22Rv1 (cell line): Measurements from ENCODE around the gene LGR6.
"Not testable (repeated sequence)": the region's sequence is repeated elsewhere in the genome, so short reads cannot be mapped to it uniquely, and the experiment has no call there.

ENCODE experiments used
- H3K27ac ChIP-seq: fragments of 450-650 bp; 2 replicates; pipeline ENCODE4 v1.5.1; 2017
- ZFX ChIP-seq: fragments of 450-650 bp; IDR thresholded peaks from 2 replicates; pipeline ENCODE4 v1.6.1; 2017; ENCODE audit warnings: antibody characterized with exemption, borderline replicate concordance
- TF ChIP-seq, protein P1 (sequence below): fragments of 450-650 bp; IDR thresholded peaks from 2 replicates; pipeline ENCODE4 v1.5.1; 2017; ENCODE audit warnings: mild to moderate bottlenecking

The LGR6 gene

DNA sequence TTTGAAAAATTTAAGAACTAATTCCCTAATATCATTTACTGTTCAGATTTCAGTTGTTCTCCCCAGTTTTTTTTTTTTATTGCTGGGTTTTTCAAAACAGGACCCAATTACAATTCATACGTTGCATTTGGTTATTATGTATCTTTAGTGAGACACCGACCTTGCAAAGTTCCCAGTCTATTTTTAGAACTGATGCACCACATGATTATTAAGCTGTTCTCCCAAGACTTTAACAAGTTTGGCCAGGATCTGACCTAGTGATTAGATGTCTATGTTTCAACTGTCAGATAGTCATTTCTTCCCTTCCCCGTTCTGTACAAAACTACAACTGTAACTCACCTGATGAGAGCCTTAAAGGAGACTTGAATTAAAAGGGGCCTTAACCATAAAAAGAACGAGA, 140.3 kb downstream of the LGR6 start:
- no peak overlapping the region for H3K27ac ChIP-seq
- no peak for TF ChIP-seq ZFX
- TF ChIP-seq, protein P1, sequence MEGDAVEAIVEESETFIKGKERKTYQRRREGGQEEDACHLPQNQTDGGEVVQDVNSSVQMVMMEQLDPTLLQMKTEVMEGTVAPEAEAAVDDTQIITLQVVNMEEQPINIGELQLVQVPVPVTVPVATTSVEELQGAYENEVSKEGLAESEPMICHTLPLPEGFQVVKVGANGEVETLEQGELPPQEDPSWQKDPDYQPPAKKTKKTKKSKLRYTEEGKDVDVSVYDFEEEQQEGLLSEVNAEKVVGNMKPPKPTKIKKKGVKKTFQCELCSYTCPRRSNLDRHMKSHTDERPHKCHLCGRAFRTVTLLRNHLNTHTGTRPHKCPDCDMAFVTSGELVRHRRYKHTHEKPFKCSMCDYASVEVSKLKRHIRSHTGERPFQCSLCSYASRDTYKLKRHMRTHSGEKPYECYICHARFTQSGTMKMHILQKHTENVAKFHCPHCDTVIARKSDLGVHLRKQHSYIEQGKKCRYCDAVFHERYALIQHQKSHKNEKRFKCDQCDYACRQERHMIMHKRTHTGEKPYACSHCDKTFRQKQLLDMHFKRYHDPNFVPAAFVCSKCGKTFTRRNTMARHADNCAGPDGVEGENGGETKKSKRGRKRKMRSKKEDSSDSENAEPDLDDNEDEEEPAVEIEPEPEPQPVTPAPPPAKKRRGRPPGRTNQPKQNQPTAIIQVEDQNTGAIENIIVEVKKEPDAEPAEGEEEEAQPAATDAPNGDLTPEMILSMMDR, result no peak

DNA sequence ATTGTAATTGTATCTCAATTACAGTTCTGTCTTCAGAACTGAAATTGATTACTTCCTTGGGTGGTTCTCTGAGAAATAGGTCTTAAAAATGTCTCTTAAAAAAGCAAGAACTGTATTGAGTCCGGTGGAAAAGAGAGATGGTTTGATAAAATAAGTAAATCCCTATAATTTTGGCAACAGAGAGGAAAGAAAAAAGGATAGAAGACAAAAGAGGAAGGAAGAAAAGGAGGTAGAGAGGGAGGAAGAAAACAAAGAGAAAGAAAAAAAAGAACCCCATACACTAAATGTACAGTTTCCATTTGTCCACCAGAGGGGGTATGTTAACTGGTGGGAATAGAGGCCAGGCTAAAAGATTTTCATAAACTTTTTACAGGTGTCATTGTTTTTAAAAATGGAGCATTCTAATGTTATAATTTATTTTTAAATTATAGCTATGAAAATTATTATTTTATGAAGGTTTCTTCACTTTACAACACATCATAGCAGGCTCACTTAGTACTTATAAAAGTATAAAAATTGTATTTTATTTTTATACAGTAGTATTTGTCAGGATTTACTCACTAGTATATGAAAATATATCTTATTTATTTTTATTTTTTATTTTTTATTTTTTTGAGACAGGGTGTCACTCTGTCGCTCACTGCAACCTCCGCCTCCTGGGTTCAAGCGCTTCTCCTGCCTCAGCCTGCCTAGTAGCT, 150.2 kb downstream of the LGR6 start:
- H3K27ac ChIP-seq, result peak overlapping the region; percentile 89
- TF ChIP-seq, protein P1, result peak; percentile 97
- no peak for TF ChIP-seq ZFX

DNA sequence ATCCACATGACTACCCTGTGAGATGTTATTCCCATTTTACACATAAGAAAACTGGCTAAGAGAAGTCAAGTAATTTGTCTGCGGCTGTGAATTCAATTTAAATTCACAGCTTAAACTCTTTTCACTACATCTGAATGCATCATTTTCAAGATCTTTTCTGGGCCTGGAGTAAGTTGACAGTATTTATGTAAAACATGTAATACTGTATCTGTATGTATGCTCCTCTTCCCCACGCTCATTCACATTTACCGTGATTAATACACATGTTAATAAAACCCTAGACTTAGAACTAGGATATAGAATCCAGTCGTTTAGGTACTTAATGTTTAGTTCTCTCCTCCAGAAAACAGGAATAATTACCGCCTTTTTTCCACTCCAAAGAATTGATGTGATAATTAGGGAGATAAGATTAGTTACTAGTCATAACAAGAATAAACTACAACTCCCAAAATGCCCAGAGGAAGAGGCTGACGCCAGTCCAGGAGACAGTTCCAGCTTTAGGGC, 154.5 kb downstream of the LGR6 start:
- TF ChIP-seq ZFX, result no peak
- TF ChIP-seq, protein P1, result no peak
- peak overlapping the region; percentile 75 for H3K27ac ChIP-seq

DNA sequence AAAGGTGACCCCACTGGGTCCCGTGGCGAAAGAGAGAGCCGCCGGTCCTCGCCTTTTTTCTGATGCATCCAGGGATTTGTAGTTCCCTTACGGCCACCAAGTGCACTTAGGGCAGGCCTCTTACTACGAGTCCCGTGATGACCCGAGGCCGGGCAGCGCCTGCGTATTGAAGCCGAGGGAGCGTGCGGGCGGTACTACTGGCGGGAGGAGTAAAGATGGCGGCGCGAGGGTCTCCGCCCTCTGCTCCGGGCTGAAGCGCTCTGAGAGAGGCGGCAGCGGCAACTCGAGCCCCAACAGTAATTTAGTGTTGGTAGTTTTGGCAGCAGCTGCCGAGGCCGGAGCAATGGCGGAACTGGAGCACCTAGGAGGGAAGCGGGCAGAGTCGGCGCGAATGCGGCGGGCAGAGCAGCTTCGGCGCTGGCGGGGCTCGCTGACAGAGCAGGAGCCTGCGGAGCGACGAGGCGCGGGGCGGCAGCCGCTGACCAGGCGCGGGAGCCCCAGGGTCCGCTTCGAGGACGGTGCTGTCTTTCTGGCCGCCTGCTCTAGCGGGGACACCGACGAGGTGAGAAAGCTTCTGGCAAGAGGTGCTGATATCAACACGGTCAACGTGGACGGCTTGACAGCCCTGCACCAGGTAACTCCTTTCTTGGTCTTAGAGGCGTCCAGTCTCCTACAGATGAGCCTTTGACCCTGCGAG, 155.1 kb downstream of the LGR6 start, which contains the start of gene PPP1R12B:
PPP1R12B (plus strand) TSS at position 191 of the 697 bp plus-strand sequence; CDS start at position 344, 153 bp downstream.
- no peak for TF ChIP-seq ZFX
- TF ChIP-seq, protein P1, result no peak
- peak within 1 kb of the TSS; percentile 75 for H3K27ac ChIP-seq

DNA sequence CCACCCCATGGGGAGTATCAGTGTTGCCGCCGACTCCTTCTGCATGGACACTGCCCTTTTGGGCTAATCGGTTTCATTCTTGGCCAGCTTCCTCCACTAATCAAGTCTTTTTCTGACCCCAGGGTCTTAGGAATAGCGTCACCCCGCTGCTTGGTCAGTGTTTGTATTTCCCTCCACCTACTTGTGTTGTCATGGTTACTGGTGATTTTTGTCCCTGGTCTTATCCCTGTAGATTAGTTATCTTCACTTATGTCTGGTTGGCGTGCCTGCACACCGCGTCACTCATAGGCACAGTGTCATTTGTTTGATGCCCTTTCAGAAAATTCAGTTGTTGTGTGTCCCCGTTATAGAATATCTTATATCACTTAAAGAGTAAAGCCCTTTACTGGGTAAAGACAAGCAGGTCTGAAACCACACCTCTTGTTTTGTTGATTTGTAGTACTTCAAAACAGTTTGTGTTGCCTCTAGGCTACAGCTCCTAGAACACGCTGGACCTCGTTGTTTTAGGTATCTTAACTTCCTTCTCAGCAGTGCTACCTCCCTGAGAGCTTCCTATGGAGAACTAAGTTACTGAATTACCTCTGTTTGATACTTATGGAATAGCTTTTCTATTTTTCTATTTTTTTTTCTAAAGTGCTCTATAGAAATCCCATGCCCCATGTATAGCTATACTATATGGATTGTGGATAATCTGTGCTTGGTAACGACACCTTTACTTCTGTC, 155.8 kb downstream of the LGR6 start:
- TF ChIP-seq, protein P1, result no peak
- TF ChIP-seq ZFX, result no peak
- H3K27ac ChIP-seq, result peak overlapping the region; percentile 75

DNA sequence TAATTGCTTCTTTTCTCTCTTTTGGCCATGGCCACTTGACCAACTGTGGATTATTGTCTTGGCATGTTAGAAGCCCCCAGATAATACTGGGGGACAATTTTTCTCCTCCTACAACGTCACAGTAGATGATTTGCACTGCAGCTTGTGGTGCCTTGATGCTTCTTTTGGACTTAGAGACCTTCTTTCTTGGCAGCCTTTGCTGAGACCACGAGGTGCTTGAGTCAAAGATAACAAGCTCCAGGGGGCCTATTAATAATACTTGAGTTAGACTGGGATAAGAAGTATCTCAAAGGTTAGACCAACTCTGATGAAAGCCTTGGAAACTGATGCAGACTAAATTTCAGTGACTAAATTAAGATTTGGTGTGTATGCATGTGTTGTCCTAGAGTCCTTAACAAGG, 158.1 kb downstream of the LGR6 start:
- TF ChIP-seq, protein P1, result no peak
- TF ChIP-seq ZFX, result no peak

DNA sequence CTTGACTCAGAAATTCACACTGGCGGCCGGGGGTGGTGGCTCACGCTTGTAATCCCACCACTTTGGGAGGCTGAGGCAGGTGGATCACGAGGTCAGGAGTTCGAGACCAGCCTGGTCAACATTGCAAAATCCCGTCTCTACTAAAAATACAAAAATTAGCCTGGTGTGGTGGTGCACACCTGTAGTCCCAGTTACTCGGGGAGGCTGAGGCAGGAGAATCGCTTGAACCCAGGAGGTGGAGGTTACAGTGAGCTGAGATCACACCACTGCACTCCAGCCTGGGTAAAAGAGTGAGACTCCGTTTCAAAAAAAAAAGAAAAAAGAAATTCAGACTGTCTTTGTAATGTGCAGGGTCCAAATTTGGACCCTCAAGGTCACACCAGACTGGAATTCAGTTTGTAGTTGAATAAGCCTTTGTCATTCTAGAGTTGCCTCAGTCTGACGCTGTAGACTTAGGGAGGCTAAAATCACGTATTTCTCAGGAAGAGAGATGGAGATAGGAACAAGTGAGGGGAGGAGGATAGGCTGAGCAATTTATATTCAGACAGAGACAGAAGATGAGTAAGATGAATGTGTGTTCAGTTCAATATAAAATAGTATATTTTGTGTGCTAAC, 159.1 kb downstream of the LGR6 start:
- H3K27ac ChIP-seq, result not testable (repeated sequence)

More for the DNA sequence above, 158.1 kb downstream of the LGR6 start:
- H3K27ac ChIP-seq, result no peak overlapping the region
